NCI-H1048 (cell line): ENCODE results near the gene IRF1.
"Not testable (repeated sequence)": the region's sequence is repeated elsewhere in the genome, so short reads cannot be mapped to it uniquely, and the experiment has no call there.

Source experiments
- DNase-seq: peaks from one replicate; lab custom pipeline; 2025; lab: John Stamatoyannopoulos, UW

The IRF1 gene

GRCh38 chr5:132438917-132439316 is 51.7 kb downstream of the IRF1 start:
- no peak for DNase-seq

- DNase-seq: not testable (repeated sequence)
Measured at GRCh38 chr5:132438267-132438645, 52.3 kb downstream of the IRF1 start.

DNA sequence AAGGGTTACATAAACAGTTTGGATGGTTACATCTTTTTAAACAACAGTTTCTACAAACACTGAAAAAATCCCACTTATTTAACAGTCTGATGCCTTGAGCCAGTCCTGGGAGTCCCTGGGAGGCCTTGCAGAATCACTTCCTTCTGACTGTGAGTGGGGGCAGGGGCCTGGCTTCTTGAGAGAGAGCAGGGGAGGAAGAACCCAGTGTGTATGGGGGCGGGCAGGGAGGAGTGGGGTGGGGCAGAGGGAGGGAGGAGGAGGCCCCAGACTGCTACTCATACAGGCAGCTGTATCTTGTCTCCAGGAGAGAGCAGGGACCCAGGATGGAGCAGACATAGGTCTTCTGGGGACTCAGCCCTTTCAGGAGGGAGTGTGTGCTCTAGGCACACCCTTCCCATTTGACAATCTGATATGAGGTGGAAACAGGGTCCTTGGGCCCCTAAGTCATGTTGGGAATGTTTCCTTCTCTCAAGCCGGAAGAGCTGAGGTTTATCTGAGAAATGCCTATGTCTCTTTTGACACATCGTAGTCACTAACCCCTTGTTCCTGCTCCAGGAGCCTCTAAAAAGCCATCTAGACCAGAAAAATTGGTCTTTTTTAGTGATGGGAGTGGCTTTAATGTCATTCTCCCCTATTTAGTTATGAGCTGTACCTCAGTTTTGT is 52.8 kb downstream of the IRF1 start:
- no peak for DNase-seq

- no peak for DNase-seq
Measured at GRCh38 chr5:132436936-132437335, 53.6 kb downstream of the IRF1 start.

- no peak for DNase-seq
Measured at GRCh38 chr5:132435886-132436285, 54.7 kb downstream of the IRF1 start.

GRCh38 chr5:132435447-132435846 is 55.1 kb downstream of the IRF1 start:
- DNase-seq: no peak

GRCh38 chr5:132434416-132435286 is 55.9 kb downstream of the IRF1 start:
- no peak for DNase-seq

DNA sequence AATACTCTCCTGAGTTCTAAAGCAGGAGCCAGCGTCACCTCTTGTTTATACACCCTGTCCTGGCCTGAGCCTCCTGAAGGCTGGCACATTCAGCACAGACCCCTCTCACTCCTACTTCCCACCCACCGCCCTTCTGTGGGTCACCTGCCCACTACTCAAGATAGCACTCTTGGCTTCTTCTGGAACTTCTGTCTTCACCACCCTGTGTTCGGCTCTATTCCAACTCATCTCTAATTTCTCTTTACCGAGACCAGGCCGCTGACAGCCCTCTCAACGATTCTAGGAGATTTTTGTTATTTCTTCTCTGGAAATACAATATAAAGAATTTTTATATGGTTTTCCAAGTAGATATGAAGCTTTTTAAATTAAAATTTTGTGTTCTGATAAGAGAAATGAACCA is 57.4 kb downstream of the IRF1 start:
- DNase-seq: no peak

DNA sequence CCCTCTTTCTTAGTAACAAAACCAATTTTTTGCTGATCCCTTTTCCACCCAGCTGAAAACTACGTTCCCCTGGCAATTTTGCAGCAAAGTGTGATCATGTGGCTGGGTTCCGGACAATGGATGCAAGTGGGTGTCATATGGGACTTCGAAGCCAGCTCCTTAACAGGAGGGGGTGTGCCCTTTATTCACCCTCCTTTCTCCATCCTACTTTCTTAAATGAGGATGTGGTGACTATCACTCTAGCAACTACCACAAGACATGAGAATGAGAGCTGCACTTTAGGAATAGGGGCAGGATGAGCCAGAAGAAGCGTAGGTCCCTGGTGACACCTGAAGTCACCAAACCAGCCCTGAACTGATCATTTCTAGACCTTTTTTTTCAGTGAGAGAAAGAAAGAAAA is 58.9 kb downstream of the IRF1 start:
- DNase-seq: no peak
